ENCODE data around the gene CALCR. TPM values are rescaled to one million over a fixed set of nuclear protein-coding genes. Genes with fewer than 3 reads are reported as not detected.

The CALCR gene
- total and polyA plus RNA-seq, 9 of the 15 experiments (the other 6 are each of a cell fraction or from before 2014, with no cell fraction given), result 0.04 to 0.14 (median 0.09) TPM; not detected in 3

DNA sequence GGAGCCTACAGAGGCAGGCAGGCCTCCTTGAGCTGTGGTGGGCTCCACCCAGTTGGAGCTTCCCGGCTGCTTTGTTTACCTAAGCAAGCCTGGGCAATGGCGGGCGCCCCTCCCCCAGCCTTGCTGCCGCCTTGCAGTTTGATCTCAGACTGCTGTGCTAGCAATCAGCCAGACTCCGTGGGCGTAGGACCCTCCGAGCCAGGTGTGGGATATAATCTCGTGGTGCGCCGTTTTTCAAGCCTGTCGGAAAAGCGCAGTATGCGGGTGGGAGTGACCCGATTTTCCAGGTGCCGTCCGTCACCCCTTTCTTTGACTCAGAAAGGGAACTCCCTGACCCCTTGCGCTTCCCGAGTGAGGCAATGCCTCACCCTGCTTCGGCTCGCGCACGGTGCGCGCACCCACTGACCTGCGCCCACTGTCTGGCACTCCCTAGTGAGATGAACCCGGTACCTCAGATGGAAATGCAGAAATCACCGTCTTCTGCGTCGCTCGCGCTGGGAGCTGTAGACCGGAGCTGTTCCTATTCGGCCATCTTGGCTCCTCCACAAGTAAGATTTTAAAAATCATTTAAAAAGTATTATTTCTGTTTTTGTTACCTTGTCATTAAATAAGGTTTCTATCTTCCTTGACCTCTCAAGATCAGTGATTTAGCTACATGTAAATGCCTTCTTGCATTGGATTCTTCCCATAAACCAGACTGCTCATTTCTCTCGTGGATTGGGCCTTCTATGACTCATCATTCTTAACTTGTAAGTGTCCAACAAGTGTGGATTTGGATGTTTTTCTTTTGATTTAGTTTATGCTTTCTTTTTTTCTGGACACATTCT, 16.9 kb upstream of the CALCR start (continued):
- TF ChIP-seq, protein P1, sequence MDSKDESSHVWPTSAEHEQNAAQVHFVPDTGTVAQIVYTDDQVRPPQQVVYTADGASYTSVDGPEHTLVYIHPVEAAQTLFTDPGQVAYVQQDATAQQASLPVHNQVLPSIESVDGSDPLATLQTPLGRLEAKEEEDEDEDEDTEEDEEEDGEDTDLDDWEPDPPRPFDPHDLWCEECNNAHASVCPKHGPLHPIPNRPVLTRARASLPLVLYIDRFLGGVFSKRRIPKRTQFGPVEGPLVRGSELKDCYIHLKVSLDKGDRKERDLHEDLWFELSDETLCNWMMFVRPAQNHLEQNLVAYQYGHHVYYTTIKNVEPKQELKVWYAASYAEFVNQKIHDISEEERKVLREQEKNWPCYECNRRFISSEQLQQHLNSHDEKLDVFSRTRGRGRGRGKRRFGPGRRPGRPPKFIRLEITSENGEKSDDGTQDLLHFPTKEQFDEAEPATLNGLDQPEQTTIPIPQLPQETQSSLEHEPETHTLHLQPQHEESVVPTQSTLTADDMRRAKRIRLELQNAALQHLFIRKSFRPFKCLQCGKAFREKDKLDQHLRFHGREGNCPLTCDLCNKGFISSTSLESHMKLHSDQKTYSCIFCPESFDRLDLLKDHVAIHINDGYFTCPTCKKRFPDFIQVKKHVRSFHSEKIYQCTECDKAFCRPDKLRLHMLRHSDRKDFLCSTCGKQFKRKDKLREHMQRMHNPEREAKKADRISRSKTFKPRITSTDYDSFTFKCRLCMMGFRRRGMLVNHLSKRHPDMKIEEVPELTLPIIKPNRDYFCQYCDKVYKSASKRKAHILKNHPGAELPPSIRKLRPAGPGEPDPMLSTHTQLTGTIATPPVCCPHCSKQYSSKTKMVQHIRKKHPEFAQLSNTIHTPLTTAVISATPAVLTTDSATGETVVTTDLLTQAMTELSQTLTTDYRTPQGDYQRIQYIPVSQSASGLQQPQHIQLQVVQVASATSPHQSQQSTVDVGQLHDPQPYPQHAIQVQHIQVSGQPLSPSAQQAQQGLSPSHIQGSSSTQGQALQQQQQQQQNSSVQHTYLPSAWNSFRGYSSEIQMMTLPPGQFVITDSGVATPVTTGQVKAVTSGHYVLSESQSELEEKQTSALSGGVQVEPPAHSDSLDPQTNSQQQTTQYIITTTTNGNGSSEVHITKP (IDR thresholded peaks at IDR 0.05; ENCODE audit: partially characterized antibody), result peak; percentile 17
- peak; percentile 56 for TF ChIP-seq RBFOX2 (IDR thresholded peaks at IDR 0.05; ENCODE audit: low read depth, low read length)
- TF ChIP-seq, protein P2, sequence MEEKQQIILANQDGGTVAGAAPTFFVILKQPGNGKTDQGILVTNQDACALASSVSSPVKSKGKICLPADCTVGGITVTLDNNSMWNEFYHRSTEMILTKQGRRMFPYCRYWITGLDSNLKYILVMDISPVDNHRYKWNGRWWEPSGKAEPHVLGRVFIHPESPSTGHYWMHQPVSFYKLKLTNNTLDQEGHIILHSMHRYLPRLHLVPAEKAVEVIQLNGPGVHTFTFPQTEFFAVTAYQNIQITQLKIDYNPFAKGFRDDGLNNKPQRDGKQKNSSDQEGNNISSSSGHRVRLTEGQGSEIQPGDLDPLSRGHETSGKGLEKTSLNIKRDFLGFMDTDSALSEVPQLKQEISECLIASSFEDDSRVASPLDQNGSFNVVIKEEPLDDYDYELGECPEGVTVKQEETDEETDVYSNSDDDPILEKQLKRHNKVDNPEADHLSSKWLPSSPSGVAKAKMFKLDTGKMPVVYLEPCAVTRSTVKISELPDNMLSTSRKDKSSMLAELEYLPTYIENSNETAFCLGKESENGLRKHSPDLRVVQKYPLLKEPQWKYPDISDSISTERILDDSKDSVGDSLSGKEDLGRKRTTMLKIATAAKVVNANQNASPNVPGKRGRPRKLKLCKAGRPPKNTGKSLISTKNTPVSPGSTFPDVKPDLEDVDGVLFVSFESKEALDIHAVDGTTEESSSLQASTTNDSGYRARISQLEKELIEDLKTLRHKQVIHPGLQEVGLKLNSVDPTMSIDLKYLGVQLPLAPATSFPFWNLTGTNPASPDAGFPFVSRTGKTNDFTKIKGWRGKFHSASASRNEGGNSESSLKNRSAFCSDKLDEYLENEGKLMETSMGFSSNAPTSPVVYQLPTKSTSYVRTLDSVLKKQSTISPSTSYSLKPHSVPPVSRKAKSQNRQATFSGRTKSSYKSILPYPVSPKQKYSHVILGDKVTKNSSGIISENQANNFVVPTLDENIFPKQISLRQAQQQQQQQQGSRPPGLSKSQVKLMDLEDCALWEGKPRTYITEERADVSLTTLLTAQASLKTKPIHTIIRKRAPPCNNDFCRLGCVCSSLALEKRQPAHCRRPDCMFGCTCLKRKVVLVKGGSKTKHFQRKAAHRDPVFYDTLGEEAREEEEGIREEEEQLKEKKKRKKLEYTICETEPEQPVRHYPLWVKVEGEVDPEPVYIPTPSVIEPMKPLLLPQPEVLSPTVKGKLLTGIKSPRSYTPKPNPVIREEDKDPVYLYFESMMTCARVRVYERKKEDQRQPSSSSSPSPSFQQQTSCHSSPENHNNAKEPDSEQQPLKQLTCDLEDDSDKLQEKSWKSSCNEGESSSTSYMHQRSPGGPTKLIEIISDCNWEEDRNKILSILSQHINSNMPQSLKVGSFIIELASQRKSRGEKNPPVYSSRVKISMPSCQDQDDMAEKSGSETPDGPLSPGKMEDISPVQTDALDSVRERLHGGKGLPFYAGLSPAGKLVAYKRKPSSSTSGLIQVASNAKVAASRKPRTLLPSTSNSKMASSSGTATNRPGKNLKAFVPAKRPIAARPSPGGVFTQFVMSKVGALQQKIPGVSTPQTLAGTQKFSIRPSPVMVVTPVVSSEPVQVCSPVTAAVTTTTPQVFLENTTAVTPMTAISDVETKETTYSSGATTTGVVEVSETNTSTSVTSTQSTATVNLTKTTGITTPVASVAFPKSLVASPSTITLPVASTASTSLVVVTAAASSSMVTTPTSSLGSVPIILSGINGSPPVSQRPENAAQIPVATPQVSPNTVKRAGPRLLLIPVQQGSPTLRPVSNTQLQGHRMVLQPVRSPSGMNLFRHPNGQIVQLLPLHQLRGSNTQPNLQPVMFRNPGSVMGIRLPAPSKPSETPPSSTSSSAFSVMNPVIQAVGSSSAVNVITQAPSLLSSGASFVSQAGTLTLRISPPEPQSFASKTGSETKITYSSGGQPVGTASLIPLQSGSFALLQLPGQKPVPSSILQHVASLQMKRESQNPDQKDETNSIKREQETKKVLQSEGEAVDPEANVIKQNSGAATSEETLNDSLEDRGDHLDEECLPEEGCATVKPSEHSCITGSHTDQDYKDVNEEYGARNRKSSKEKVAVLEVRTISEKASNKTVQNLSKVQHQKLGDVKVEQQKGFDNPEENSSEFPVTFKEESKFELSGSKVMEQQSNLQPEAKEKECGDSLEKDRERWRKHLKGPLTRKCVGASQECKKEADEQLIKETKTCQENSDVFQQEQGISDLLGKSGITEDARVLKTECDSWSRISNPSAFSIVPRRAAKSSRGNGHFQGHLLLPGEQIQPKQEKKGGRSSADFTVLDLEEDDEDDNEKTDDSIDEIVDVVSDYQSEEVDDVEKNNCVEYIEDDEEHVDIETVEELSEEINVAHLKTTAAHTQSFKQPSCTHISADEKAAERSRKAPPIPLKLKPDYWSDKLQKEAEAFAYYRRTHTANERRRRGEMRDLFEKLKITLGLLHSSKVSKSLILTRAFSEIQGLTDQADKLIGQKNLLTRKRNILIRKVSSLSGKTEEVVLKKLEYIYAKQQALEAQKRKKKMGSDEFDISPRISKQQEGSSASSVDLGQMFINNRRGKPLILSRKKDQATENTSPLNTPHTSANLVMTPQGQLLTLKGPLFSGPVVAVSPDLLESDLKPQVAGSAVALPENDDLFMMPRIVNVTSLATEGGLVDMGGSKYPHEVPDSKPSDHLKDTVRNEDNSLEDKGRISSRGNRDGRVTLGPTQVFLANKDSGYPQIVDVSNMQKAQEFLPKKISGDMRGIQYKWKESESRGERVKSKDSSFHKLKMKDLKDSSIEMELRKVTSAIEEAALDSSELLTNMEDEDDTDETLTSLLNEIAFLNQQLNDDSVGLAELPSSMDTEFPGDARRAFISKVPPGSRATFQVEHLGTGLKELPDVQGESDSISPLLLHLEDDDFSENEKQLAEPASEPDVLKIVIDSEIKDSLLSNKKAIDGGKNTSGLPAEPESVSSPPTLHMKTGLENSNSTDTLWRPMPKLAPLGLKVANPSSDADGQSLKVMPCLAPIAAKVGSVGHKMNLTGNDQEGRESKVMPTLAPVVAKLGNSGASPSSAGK (IDR thresholded peaks at IDR 0.05), result peak; percentile 80
- 0 out of 2 replicates have a peak, but pooled peaks have one; percentile 29 for TF ChIP-seq NFIC (IDR thresholded peaks at IDR 0.05)
- TF ChIP-seq, protein P3, sequence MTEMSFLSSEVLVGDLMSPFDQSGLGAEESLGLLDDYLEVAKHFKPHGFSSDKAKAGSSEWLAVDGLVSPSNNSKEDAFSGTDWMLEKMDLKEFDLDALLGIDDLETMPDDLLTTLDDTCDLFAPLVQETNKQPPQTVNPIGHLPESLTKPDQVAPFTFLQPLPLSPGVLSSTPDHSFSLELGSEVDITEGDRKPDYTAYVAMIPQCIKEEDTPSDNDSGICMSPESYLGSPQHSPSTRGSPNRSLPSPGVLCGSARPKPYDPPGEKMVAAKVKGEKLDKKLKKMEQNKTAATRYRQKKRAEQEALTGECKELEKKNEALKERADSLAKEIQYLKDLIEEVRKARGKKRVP (CRISPR knock-in tag; IDR thresholded peaks at IDR 0.05), result 0 out of 2 replicates have a peak, but pooled peaks have one; percentile 22

Measured in K562 (cell line).